NCI-H510A (cell line): Measurements from ENCODE around the gene STX8.

Experiments used
- DNase-seq: peaks from one replicate; lab custom pipeline; 2025; lab: John Stamatoyannopoulos, UW

Gene STX8

DNA sequence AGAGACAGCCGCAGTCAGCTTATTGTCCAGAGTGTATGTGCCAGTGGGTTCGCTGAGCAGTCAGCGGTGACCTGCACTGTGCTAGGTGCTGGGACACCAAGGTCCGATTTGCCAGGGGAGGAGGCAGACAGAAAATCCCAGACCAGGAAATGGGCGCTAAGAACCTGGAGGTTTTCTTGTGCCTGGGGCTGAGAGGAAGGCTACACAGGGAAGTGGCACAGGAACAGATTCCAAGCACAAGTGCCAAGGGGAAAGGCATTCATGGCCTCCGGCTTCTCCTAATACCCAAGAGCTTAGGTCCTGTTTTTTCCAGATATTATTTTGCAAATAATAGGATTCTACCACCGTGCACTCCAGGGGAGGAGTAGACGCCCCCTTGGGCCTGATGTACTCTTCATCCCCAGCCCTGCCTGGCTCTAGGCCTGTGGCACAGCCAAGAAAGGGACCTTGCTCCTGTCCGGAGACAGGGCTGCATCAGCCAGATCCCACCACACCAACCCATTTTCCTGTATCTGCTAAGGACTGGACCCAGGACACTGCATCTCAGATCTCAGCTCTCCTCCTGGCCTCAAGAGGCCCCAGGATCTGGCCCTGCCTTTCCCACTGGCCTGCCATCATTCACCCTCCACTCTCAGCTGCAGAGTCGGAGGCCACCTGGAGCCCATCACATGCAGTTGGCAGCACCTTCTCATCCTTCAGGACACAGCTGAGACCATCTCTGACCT is 367.1 kb downstream of the STX8 start:
- no peak for DNase-seq

DNA sequence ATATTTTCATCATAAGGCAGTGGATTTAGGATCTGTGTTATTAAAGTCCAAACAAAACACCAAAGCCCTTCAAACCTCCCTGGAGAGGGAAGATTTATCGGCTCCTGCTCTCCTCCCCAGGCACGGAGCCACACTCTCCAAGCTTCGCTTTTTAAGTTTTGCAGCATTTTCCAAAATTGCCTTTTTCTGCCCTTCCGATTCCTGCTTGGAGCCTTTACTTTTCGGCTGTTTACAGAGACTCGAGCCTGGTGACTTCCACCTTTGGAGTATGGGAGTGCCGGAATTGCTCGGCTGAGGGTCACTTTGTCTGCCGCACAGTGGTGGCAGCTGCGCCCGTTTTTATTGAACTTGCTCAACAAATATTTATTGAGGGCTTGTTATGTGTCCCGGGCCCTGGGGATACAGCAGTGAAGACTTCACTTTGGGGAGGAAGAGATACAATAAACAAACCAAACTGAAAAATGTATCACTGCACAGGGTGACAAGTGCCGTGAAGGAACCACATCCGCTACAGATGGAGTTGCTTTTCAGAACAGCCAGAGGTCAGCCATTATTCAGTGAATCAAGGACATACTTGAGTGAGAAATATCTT is 368.8 kb downstream of the STX8 start:
- DNase-seq = no peak

DNA sequence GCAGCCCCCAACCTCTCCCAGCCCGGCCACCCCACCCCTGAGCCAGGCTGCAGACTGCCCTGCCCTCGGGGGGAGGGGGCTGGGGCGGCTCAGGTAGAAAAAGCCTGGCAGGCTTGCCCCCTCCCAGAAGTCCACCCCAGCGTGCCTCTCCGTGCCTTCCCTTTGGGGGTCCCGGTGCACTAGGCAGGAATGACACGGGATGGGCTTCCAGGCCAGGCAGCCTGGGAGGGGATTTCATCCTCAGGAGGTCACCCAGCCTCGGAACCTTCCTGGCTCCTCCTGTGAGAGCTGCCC is 369.3 kb downstream of the STX8 start:
- DNase-seq = no peak

DNA sequence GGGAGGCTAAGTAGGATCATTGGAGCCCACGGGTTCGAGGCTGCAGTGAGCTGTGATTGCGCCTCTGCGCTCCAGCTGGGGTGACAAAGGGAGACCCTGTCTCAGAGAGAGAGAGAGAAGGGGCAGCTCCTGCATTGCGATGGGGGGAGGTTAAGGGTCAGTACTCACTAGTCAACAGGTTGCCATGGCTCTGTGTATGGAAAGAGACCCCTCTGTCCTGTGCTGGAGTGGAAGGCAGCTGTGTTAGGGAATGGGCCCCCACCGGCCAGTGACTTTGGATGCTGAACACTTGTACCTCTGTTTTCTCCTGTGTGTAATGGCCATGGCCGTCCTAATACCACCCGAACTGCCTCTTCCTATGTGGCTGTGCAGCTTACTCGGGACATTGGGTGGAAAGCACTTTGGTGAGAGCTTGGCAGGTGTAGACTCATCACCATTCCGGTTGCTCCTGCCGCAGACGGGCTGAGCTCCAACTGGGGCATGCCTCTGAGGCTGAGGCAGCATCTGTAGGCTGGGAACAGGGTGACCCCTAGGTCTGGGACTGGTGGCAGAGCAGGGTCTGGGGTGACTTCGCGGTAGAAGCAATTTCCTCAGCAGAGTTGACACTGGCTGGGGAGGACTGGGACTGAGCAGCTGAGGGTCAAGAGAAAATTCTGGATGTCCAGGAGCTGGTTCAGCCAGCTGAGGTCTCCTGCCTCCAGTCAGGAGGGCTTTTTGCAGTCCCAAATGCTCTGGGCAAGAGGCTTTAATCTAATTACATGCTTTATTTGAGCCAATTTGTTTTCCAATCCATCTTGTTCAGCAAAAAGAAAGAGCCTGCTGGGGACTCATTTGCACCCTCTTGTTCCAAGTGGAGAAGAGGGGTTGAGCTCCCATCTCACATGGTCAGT is 369.9 kb downstream of the STX8 start:
- DNase-seq = no peak

DNA sequence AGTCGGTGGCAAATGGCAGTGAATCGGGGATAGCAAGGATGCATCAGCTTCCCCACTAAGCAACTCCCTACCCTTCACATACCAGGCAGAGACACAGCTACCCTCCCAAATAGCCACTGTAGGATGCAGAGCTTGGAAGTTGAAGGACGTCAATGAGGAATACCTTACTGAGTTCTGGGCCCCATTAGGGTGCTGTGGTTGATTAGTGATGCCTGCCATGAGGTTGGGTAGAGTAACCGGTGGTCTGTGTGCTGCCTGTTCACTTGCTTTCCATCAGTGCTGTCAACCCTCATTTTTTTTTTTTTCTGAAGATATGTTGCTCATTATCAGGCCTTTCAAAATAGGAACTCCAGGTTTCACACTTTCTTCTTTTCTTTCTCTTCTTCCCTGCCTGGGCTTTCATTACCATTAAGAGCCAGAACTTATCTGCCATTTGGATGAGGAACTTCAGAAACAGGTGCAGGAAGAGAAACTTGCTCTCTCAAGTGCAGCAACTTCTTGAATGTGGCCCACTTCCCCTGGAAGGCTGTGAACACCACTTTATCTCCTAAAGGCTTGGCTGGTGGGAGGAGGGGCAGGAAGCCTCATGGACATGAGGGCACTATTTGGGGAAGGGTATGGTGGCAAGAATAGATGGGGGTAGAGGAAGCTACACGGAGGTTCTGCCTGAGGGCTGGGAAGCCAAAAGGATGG is 370.8 kb downstream of the STX8 start:
- no peak for DNase-seq

DNA sequence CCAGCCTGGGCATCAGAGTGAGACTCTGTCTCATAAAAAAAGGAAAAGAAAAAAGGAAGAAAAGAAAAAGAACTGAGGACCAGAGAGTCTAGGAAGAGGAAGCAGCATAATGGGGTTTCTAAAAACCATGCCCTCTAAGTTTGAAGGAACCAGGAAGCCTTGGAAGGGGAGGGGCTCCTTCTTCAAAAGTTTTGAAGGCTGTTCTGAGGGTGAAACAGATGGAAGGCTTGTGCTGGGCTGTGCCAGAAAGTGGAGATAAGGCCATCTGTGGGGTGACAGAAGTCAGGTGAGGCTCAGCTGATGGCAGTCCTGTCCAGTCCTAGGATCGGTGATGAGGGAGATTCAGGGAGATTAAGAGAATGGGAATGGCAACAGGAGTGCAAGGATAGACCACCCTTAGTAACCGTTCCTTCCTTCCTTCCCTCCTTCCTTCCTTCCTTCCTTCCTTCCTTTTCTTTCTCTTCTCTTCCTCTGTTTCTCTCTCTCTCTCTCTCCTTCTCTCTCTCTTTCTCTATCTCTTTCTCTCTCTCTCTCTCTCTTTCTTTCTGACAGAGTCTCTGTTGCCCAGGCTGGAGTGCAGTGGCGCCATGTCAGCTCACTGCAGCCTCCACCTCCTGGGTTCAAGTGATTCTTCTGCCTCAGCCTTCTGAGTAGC is 371.7 kb downstream of the STX8 start:
- DNase-seq = no peak

DNA sequence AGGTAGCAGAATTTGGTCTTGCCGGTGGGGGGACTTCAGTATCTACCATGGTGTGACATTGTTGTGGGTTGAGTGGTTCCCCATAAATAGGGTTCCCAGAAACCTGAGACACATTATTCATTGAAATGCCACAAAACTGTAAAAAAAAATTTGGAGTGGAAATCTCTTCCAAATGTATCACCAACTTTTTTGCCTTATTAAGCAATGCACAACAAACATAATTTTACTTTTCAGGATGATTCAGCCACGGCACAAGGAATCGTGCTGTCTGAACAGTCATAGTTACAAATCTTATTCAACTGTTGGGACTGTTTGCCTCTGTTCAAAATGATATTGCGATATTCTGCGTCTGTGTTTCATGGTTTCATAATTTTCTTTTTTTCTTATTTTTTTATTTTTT is 373.1 kb downstream of the STX8 start:
- DNase-seq = no peak

DNA sequence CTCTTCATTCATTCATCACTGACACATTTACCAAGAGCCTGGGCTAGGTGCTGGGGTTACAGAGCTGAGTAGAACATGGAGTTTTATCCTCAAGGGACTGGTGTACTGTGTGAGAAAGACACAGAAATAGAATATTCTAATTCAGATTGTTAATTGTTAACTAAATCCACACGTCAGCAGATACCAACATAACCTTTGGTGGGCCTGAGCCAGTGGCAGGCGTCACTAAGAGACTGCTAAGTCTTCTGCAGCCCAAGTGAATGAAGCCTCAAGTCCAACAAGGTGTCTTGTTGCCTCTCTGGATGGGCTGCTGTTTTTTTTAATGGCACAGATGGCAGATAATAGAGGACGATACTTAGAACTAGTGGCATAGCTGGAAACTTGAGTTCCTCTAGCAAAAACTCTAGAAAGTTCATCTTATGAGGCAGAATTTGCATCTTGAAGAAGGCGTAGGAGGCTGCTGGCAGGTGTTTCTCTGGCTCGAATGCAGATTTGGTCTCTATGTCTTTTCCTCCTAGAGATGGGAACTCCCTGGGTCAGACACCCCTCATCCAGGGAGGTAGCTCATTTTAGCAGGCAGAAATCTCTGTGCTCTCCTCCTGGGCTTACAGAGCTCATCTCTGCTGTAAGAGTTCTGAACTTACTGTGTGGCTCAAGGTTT is 374.8 kb downstream of the STX8 start:
- DNase-seq = no peak
